GM12873 (cell line): ENCODE results near the gene SPG21.

ENCODE experiments used
- CTCF ChIP-seq: IDR thresholded peaks from 2 replicates; pipeline ENCODE4 v1.5.1; 2012; ENCODE audit warnings: low read depth, mild to moderate bottlenecking, moderate library complexity, low read length, control low read depth; ENCODE audit not compliant: insufficient read depth; ENCODE audit errors: missing control alignments

Gene SPG21

GRCh38 chr15:64970698-64971097 is 19.0 kb downstream of the SPG21 start:
- TF ChIP-seq CTCF: no peak

GRCh38 chr15:64969401-64969800 is 20.3 kb downstream of the SPG21 start:
- TF ChIP-seq CTCF: no peak

GRCh38 chr15:64961013-64961412 is 28.7 kb downstream of the SPG21 start:
- TF ChIP-seq CTCF: peak; percentile 14

GRCh38 chr15:64960153-64960552 is 29.6 kb downstream of the SPG21 start:
- no peak for TF ChIP-seq CTCF

GRCh38 chr15:64959128-64959527 is 30.6 kb downstream of the SPG21 start:
- TF ChIP-seq CTCF: no peak

- TF ChIP-seq CTCF: no peak
Measured at GRCh38 chr15:64954395-64954794, 35.3 kb downstream of the SPG21 start.

- no peak for TF ChIP-seq CTCF
Measured at GRCh38 chr15:64951777-64952418, 37.8 kb downstream of the SPG21 start.

GRCh38 chr15:64950888-64951287 is 38.8 kb downstream of the SPG21 start:
- no peak for TF ChIP-seq CTCF
